HG03280 (cell line): ENCODE measurements around the gene SNN.
A peak's percentile ranks its signal among the peaks of the same experiment; 100 is the strongest.

Source experiments
- ATAC-seq: cut with Tn5 transposase; IDR thresholded peaks from one replicate; pipeline ENCODE4 v1.9.1; 2021; ENCODE audit warnings: mild to moderate bottlenecking, moderate library complexity; ENCODE audit not compliant: unreplicated experiment

Gene SNN

GRCh38 chr16:11666103-11667055, 1.9 kb upstream of the SNN start:
- no peak for ATAC-seq

- no peak for ATAC-seq
Observed at GRCh38 chr16:11667221-11667823, 933 bp upstream of the SNN start.

DNA sequence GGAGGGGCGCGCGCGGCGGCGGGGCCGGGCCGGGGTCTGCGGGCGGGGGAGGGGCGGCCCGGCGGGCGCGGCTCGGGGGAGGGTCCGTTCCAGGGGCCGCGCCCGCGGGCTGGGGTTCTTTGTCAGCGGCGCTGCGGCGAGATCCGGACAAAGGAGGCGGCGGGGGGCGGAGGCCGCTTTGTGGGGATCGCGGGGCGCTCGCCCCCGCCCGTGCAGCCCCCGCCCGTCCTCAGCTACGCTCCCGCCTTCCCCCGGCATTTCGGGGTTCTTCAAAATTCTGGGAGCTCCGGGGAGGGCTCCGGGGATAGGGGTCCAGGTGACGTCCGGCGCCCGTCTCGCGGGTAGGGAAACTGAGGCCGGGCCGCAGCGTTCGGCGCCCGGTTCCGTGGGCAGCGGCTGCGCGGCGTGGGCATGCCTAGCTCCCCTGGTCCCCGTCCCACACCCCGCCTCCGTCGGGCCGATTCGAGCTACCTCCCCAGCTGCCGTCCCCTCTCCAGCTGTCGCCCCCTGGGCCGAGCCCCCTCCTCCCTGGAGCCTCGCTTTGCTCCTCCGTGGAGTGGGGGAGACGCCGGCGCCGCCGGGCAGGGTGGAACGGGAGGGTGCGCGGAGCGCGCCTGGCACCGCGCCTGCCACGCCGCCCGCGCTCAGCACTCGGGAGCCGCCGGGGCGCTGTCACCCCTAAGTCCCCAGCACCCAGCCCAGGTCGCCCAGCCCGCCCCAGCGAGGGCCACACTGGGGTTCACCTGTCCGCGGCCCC, 546 bp downstream of the SNN start:
- peak; percentile 5 for ATAC-seq

- ATAC-seq = no peak
Observed at GRCh38 chr16:11669380-11670146, 1.3 kb downstream of the SNN start.

DNA sequence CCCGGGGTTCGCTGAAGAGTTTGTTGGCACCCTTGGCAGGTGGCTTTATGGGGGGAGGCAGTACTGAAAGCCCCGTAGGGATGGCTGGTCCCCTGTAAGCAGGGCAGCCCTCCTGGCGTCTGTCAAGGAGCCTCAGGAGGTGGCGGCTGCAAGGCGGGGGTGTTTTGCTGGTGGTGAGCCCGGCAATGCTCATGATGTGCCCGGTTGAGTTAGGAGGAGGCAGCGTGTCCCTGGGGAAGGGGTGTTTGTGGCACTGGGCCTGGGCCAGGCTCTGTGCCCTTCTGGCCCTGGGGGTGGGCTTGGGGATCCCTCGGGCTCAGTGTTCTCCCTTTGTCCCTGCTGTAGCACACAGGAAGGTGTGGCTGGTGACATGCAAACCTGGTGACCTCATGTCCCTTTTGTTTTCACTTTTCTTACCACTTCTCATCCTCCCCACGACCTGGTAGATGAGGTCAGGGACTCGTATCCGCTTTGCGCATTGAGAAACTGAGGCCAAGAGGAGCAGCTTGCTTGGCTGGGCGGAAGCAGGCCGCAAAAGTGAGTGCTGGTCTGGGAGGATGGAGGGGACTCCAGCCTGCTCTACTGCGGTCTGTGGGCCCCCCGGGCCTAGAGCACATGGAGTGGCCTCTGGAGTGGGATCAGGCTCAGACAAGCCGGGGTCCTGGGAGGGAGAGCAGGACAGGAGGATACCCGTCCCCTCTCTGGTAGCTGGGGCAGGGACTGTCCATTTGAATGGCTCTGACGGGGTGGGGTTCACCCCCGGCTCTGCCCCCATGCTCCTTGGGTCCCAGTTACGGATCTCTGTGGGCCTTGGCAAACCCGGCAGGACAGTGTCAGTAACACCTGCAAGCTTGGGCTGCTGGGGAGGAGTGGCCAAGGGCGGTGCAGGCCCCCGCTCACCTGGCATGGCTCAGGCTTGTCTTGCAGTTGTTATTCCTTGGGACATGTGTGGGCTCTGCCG, 2.2 kb downstream of the SNN start:
- ATAC-seq = no peak

- no peak for ATAC-seq
Observed at GRCh38 chr16:11671271-11671670, 3.0 kb downstream of the SNN start.

DNA sequence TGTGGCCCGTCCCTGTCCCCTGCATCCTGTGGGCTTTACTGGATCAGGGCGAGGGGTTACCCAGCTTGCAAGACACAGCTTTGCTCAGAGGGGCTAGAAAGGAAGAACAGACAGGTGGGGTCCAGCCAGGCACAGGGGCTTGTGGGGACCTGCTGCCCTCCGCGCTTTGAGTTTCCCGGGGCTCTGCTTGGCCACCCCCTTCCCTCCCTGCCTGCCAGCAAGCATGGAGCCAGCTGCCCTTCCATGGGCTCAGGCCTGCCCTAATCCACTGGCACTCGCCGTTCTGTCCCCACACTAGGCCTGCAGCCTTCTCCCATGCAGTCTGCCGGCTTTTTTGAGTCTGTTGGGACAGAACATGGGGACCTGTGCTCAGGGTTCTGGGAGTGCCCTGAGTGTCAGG, 3.4 kb downstream of the SNN start:
- no peak for ATAC-seq

- no peak for ATAC-seq
Observed at GRCh38 chr16:11672206-11673090, 4.2 kb downstream of the SNN start.

- ATAC-seq = no peak
Observed at GRCh38 chr16:11673091-11674000, 5.1 kb downstream of the SNN start.

DNA sequence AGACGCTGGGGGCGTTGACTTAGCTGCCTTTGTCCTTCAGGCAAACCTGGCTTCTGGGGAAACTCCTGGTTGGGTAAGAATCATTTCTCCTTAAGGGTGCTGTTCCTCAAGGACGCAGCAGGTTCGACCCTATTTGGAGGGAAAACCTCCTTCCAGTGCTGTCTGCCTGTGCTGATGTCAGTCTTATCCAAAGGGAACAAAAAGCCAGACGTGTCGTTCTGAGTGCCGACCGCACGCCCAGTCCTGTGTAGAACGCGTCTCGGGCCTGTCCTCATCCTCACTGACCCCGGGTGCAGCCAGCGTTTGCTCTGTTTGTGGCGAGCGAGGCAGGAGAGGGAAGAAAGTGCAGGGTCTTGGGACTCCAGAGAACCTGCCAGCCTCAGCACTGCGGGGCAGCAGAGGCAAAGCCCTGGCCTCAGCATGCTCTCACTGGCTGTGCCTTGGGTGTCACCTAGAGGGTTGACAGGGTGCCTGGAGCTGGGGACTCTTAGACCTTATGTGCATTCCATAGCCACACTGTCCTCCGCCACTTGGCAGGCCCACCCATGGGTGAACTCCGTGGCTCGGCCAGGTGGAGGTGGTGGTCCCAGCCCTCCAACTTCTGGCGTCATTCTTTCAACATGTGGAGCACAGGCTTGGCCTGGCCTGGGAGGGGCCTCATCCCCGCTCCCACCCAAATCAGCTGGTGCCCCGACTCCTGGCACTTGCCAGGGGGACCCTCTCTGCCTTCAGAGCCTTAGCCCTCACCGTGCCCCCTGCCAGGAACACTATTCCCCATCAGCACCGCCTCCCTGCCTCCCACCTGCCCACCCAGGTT, 6.0 kb downstream of the SNN start:
- no peak for ATAC-seq

DNA sequence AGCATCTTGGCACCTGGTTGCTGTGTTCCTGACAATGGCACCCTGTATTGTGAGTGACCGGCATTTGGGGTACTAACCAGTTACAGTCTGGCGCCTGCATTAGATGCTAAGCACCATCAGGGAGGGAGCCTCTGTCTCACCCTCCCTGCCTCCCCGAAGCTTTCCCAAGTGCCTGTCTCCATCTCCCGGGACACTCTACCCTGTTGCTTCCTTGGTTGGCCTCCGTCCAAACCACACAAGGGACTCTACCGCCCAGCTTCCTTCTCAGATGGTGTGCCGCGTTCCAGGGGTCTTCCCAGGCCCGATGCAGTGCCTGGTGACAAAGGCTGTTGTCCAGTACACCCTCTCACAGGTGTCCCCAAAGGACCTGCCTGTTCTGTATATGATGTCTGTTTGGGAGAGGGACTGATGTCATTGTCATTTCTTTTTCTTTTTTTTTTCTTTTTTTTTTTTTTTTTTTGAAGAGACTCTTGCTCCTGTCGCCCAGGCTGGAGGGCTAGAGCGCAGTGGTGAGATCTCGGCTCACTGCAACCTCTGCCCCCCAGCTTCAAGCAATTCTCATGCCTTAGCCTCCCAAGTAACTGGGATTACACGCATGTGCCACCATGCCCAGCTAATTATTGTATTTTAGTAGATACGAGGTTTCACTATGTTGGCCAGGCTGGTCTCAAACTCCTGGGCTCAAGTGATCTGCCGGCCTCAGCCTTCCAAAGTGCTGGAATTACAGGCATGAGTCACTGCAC, 6.7 kb downstream of the SNN start:
- no peak for ATAC-seq

DNA sequence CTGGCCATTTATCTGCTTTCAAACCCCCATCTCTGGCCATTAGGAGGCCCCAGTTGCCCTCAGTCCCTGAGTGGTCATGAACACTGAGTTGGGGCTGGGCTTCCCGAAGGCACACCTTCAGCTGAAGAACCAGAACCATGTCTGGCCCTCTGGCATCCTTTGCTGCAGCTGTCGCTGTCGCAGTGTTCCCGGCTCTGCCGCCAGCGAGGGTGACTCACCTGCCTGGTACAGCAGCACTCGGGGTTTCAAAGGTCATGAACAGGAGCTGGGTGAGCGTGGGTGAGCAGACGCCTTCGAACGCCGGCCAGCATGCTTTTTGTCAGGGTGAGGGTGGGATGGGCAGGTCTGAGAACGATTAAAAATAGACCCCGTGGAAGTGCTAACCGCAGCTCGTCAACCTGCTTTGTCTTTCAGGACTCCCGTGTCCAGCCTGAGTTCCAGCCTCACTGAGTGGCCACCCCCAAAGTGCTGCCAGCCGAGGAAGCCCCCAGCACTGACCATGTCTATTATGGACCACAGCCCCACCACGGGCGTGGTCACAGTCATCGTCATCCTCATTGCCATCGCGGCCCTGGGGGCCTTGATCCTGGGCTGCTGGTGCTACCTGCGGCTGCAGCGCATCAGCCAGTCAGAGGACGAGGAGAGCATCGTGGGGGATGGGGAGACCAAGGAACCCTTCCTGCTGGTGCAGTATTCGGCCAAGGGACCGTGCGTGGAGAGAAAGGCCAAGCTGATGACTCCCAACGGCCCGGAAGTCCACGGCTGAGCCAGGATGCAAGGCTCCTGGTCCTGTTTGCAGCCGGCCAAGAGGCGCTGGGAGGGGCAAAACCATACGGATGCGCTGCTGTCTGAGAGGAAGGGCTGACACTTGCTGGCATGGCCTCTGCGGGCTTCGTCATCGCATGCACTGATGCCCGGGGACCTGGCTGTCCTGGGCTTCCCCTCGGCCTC, 7.6 kb downstream of the SNN start:
- no peak for ATAC-seq

GRCh38 chr16:11676799-11677198, 8.5 kb downstream of the SNN start:
- ATAC-seq = no peak

GRCh38 chr16:11677451-11677951, 9.2 kb downstream of the SNN start:
- ATAC-seq = no peak
